GM19238 (cell line): Measurements from ENCODE around the gene IGSF21.

Source experiments
- DNase-seq: peaks from one replicate; pipeline ENCODE4 v3.0.0; 2011; ENCODE audit warnings: low spot score; ENCODE audit not compliant: insufficient read length

IGSF21 gene

GRCh38 chr1:18094096-18094495 is 13.5 kb upstream of the IGSF21 start:
- DNase-seq = no peak

DNA sequence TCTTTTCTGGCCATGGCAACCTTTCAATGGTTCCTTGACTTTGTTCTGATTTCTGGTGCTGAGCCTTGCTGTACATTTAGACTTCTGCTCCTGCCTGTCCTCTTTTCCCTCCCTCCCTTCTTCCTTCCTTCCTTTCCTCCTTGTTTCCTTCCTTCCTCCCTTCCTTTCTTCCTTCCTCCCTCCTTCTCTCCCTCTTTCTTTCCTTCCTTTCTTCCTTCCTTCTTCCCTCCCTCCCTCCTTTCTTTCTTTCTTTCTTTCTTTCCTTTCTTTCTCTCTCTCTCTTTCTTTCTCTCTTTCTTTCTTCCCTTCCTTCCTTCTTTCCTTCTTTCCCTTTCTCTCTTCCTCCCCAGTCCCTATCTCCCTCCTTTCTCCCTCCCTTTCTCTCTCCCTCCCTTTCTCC is 10.4 kb upstream of the IGSF21 start:
- no peak for DNase-seq

DNA sequence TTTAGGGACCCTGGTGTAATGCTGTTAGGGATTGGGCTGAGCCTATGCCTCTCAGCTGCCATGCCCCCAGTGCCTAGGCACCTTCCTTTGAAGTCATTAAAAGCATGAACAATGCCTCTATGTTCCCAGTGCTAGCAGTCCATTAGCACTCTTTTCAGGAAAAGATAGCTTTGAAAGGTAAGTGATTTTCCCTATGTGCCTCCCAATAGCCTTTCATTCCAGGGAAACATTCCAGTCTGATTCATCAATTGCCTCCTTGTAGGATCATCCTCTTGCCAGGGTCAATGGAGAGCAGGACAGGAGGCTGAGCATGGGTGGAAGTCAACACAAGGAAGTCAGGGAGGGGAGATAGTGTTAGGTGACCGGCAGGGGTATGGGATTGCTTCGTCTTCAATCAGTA is 8.6 kb upstream of the IGSF21 start:
- DNase-seq = no peak

DNA sequence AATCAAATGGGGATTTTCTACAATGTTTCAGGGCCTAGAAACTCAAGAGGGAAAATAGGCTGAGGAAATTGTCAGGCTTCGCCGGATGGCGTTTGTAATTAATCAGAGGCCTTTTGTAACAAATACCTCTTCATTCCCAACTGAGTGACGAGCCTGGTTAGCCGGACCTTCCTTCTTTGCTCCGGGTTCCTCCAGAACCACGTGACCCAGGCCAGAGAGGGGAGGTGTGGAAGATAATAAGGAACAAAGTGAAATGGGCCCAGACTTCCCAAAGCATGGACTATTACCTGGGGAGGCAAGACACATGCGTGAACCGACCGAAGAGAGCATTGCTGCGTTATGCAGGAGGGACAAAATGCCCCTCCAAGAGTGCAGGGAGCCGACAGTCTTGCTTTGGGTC is 7.5 kb upstream of the IGSF21 start:
- no peak for DNase-seq

GRCh38 chr1:18100491-18101063 is 7.0 kb upstream of the IGSF21 start:
- peak; percentile 42 for DNase-seq

- DNase-seq = no peak
These were observed 6.1 kb upstream of the IGSF21 start for GRCh38 chr1:18101508-18101907.

GRCh38 chr1:18103788-18104421 is 3.7 kb upstream of the IGSF21 start:
- no peak for DNase-seq

DNA sequence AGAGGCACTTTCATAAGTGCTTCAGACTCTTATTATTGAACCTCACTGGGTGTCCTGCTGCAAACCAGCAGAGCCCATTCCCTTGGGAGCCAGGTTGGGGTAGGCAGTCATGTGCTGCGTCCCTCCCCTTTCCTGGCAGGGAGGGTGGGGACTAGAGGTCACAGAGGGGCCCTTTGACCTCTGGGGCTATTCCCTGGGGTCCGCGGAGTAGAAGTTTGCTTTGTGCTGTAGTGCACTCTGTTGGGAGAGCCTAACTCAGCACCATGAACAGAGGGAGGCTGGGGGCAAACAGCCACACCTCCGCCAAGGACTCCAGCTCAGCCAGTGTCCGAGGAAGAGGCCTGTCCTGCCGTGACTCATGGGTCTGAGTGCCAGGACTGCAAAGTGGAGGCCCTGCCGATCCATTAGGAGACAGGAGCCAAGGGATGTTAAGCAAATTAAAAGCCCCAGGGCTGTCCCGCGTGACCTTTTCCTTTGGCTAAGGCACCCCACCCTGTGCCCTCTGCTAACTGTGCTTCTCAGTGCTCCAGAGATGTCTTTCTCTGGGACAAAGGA is 3.0 kb upstream of the IGSF21 start:
- DNase-seq = no peak

DNA sequence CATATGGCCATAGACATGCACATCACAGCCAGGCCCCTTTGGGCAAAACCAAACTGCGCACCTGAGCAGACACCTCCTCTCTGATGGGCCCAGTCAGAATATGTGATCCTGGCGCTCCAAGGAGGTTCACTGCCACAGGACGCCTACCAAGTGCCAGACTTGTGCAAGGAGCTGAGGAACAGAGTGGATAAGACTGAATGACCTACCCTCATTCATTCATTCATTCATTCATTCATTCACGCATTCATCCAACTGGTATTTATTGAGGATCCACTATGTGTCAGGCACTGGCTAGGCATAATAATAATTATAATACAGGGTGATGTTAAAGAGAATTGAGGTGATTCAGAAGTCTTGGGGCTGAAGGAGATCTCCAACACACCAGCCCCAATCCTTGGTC is 2.4 kb upstream of the IGSF21 start:
- DNase-seq = no peak

DNA sequence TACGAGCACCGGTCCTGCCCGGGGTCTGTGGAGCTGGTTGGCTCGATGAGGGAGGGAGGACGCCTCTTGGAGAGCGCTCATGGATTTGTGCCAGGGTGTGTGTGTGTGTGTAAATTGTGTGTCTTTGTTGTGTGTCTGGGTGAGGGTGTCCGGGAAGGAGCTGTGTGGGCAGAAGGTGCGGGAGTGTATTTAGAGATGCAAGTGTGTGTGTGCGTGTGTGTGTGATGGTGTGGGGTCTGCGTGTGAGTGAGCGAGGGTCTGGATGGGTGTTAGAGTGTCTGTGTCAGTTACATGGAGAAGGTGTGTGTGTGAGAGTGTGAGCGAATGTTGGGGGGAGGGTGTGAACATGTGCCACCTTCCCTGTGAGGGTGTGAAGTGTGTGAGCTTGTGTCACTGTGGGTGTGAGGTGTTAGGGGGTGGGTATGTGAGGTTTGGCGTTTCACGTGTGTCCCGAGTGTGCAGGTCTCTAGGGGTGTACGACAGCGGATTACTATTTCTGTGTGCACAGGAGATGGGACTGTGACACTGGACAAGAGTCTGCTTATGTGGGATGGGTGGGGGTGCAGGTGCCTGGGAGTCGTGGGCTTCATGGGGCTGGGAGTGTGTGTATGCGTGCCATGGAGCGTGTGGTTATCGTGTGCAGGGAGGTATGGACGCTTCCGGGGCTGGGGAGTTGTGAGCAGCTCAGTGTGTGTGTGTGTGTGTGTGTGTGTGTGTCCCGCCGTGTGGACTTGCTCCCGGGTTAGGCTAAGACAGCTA is 880 bp downstream of the IGSF21 start:
- DNase-seq = no peak

DNA sequence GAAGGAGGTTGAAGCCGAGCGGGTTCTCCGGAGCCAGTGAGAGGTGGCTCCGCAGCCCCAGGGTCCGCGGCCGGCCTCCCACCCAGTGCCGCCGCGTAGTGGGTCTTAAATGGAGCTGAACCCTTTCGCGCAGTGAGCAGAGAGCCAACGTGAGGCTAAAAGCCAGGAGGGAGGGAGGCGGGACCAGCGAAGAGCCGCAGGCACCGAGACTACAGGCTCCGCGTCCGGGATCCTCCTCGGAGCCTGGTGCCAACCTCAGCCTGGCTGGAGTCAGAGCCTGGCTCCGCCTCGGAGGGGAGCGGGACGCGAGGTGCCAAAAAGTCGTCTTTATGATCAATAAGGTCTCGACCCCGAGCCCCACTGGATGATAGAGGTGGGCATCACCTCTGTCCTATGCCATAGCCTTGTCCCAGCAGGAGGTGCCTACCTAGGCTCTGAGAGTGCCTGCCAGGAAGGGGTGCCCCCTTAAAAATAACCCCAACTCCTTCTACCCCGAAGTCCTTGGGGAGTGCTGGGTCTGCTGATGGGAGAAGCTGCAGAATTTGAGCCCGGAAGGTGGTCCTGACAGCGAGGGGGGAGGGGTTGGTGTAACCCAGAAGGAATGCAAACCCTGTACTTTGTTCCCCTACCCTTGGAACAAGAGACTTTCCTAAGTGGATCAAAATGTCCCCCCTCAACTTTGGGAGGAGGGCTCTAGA is 1.6 kb downstream of the IGSF21 start:
- DNase-seq = no peak

DNA sequence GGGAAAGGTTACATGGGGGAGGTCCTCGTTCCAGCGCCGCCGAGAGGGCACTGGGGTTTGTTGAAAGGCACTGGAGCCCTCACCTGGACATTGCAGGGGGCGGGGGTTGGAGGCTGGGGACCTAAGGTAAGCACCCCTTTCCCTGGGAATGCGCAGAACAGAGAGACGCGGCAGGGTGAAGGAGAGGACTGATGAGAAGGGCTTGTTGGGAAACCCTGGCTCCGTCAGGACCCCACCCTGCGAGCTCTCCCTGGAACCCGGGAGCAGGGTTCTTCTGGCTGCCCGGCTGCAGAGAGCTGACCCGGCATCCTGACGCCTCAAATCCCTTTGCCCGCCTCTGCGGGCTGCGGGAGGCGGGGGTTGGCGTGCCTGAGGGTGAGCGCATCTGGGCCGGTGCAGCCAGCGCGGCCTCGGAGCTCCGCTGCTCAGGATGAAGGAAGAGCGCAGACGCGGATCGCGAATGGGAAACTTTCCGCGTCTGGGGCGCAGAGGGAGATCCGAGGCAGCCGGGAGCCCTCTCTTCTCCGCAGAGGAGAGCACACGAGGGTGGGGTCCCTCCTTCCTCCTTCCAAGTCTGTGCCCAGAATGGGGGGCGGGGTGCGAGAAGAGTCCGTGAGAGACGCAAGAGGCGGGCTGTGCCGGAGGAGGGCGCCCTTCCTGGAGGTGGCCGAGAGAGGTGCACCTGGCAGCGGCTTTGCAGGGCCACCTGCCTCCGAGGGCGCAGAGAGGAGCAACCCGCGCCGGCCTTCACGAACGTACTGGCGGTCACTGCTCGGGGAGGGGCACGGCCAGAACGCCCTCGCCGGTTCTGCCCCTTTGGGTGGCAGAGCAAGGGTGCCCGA is 2.4 kb downstream of the IGSF21 start:
- DNase-seq = no peak

- DNase-seq = no peak
These were observed 3.0 kb downstream of the IGSF21 start for GRCh38 chr1:18110598-18110939.

- DNase-seq = no peak
These were observed 3.4 kb downstream of the IGSF21 start for GRCh38 chr1:18110968-18111367.

DNA sequence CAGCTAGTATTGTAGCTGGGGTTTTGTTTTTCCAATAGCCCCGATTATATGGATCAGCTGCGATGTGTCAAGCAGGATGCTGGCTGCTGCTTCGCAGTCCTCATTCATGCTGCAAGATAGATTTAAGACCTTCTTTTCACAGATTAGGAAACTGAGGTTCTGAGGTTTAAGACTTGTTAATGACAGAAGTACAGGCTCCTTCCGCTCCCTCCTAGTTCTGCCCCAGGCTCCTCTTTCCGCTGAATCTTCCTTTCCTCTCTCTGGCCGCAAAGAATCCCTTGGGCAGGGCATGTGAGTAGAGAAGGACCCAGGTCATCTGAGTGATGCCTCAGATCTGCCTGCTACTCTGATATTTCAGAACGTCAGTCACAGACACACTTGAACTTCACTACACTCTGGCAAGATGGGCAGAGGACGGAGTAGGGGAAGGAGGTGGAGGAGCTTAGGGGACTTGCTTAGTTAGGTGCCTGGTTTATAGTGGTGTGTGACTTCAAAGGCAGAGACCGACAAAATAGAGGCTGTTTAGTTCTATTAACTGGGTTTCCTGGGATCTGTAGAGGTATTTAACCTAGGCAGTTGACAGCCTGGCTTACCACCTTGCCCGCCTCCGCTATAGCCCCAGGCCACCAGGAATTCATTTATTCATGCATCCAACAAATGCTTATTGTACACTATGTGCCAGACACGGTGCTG is 4.2 kb downstream of the IGSF21 start:
- no peak for DNase-seq

- no peak for DNase-seq
These were observed 5.0 kb downstream of the IGSF21 start for GRCh38 chr1:18112611-18113010.

- no peak for DNase-seq
These were observed 7.3 kb downstream of the IGSF21 start for GRCh38 chr1:18114726-18115410.

DNA sequence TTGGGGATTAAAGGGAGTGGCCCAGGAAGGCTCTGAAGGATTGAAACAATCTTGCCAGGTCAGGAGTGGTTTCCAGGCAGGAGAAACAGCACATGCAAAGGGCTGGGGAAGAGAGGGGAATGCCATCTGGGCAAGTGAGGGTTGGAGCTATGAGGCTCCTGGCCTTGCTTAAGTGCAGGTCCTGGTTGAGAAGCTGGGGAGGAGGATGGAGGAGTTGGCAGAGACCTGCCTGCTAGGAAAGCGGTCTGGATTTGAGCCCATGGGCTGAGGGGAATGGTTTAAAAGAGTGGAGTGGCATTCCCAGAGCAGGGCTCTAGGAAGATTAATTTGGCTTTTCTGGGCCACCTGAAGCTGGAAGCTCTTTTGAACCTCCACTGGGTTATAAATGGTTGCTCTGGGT is 9.2 kb downstream of the IGSF21 start:
- DNase-seq = no peak

GRCh38 chr1:18118078-18118477 is 10.5 kb downstream of the IGSF21 start:
- DNase-seq = no peak

GRCh38 chr1:18118491-18118890 is 10.9 kb downstream of the IGSF21 start:
- no peak for DNase-seq
